ENCODE results near the gene AIM2. TPM values are rescaled to one million over a fixed set of nuclear protein-coding genes. Genes with fewer than 3 reads are reported as not detected.

AIM2 gene
- total RNA-seq, 1 experiment from 2014 or later: not detected

DNA sequence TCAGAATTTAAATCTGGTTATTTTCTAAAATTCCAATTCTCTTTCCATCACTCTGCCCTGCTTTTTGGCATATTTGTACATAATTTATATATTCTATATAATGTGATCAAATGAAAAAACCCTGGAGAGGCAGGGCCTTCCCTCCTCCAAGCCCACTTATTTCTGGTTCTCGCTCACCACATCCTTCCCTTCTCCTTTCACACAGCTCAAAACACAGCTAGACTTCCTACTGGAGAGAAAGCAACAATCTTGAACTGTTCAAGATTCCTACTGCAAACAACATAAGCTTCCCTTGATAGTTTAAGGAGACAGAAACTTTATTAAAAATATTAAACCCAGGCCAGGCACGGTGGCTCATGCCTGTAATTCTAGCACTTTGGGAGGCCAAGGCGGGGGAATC, 7.6 kb upstream of the AIM2 start:
- no peak overlapping the region for H3K4me3 ChIP-seq (ENCODE audit: low read depth in 2 of 2, low read length in 2 of 2)
- POLR2A ChIA-PET: no interaction called here
- no TSS peak for BruUV-seq (replicated peaks)
- H3K27me3 ChIP-seq (ENCODE audit: control insufficient read depth, insufficient read depth, low read length): peaks cover 6% of the 10 kb centered on the region; the same call in 1 of the 2 replicates
- intact Hi-C loops (cut with micrococcal nuclease; ENCODE audit: unreplicated experiment) (no loop called here), in situ Hi-C loops (cut with HindIII; ENCODE audit: low pct_unique_long_range_greater_than_20kb, low sequenced_read_pairs) (no loop called here)
- DNase-seq (ENCODE audit: low read depth, low spot score) (no peak), ATAC-seq (no peak)
- no peaks in the 10 kb centered on the region for H3K36me3 ChIP-seq (ENCODE audit: control insufficient read depth, insufficient read depth, low read length)
- H3K4me1 ChIP-seq (ENCODE audit: control insufficient read depth, insufficient read depth, low read length): no peaks in the 10 kb centered on the region
- H3K27ac ChIP-seq (ENCODE audit: low read length): no peak overlapping the region
- CTCF ChIA-PET: no interaction called here
- TF ChIP-seq, protein P1, sequence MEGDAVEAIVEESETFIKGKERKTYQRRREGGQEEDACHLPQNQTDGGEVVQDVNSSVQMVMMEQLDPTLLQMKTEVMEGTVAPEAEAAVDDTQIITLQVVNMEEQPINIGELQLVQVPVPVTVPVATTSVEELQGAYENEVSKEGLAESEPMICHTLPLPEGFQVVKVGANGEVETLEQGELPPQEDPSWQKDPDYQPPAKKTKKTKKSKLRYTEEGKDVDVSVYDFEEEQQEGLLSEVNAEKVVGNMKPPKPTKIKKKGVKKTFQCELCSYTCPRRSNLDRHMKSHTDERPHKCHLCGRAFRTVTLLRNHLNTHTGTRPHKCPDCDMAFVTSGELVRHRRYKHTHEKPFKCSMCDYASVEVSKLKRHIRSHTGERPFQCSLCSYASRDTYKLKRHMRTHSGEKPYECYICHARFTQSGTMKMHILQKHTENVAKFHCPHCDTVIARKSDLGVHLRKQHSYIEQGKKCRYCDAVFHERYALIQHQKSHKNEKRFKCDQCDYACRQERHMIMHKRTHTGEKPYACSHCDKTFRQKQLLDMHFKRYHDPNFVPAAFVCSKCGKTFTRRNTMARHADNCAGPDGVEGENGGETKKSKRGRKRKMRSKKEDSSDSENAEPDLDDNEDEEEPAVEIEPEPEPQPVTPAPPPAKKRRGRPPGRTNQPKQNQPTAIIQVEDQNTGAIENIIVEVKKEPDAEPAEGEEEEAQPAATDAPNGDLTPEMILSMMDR (IDR thresholded peaks at IDR 0.05): no peak
- TF ChIP-seq POLR2AphosphoS5 (IDR thresholded peaks at IDR 0.05; ENCODE audit: low read depth, low read length): no peak
- TF ChIP-seq TCF7L2 (IDR thresholded peaks at IDR 0.05; ENCODE audit: low read depth, low read length): no peak
- TF ChIP-seq SIN3A (IDR thresholded peaks at IDR 0.05; ENCODE audit: borderline replicate concordance, insufficient read depth, low read depth, low read length): no peak
- TF ChIP-seq, protein P2, sequence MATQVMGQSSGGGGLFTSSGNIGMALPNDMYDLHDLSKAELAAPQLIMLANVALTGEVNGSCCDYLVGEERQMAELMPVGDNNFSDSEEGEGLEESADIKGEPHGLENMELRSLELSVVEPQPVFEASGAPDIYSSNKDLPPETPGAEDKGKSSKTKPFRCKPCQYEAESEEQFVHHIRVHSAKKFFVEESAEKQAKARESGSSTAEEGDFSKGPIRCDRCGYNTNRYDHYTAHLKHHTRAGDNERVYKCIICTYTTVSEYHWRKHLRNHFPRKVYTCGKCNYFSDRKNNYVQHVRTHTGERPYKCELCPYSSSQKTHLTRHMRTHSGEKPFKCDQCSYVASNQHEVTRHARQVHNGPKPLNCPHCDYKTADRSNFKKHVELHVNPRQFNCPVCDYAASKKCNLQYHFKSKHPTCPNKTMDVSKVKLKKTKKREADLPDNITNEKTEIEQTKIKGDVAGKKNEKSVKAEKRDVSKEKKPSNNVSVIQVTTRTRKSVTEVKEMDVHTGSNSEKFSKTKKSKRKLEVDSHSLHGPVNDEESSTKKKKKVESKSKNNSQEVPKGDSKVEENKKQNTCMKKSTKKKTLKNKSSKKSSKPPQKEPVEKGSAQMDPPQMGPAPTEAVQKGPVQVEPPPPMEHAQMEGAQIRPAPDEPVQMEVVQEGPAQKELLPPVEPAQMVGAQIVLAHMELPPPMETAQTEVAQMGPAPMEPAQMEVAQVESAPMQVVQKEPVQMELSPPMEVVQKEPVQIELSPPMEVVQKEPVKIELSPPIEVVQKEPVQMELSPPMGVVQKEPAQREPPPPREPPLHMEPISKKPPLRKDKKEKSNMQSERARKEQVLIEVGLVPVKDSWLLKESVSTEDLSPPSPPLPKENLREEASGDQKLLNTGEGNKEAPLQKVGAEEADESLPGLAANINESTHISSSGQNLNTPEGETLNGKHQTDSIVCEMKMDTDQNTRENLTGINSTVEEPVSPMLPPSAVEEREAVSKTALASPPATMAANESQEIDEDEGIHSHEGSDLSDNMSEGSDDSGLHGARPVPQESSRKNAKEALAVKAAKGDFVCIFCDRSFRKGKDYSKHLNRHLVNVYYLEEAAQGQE (IDR thresholded peaks at IDR 0.05; ENCODE audit: insufficient read depth in 1 of 2, low read depth in 2 of 2, low read length in 1 of 2): no peak
- no peaks in the 10 kb centered on the region for H3K9me3 ChIP-seq (ENCODE audit: control insufficient read depth, insufficient read depth, low read depth, low read length)

DNA sequence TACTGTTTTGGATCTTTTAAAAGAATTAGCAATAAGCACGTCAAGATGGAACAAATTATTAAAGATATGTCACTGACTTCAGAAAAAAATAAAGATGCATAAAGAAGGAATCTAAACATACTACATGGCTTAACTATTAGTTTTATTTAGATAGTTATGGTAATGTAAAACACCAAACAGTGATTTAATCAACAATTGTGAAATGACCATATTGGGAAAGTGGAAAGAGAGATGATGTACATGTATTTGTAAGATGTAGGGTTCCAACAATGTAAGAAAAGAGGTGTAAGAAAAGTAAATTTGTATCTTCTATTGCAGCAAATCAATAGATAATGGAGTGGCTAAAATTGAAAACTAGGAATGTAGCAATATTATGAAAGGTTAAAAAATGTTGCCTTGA, 6.4 kb upstream of the AIM2 start:
- CTCF ChIA-PET: no interaction called here
- in situ Hi-C loops (cut with HindIII; ENCODE audit: low pct_unique_long_range_greater_than_20kb, low sequenced_read_pairs): no loop called here
- ATAC-seq (no peak), DNase-seq (ENCODE audit: low read depth, low spot score) (no peak)
- H3K27ac ChIP-seq (ENCODE audit: low read length): no peak overlapping the region
- no TSS peak for BruUV-seq (replicated peaks)
- TF ChIP-seq, protein P1 (IDR thresholded peaks at IDR 0.05): no peak
- TF ChIP-seq TCF7L2 (IDR thresholded peaks at IDR 0.05; ENCODE audit: low read depth, low read length) (no peak), SIN3A (IDR thresholded peaks at IDR 0.05; ENCODE audit: borderline replicate concordance, insufficient read depth, low read depth, low read length) (no peak), POLR2AphosphoS5 (IDR thresholded peaks at IDR 0.05; ENCODE audit: low read depth, low read length) (no peak)
- TF ChIP-seq, protein P2 (IDR thresholded peaks at IDR 0.05; ENCODE audit: insufficient read depth in 1 of 2, low read depth in 2 of 2, low read length in 1 of 2): no peak
- intact Hi-C loops (cut with micrococcal nuclease; ENCODE audit: unreplicated experiment): no loop called here
- no peak overlapping the region for H3K4me3 ChIP-seq (ENCODE audit: low read depth in 2 of 2, low read length in 2 of 2)
- POLR2A ChIA-PET: no interaction called here
- no peaks in the 10 kb centered on the region for H3K4me1 ChIP-seq (ENCODE audit: control insufficient read depth, insufficient read depth, low read length)
- no peaks in the 10 kb centered on the region for H3K36me3 ChIP-seq (ENCODE audit: control insufficient read depth, insufficient read depth, low read length)
- H3K9me3 ChIP-seq (ENCODE audit: control insufficient read depth, insufficient read depth, low read depth, low read length): no peaks in the 10 kb centered on the region
- peaks cover 8% of the 10 kb centered on the region; the same call in 1 of the 2 replicates for H3K27me3 ChIP-seq (ENCODE audit: control insufficient read depth, insufficient read depth, low read length)
